Measurements from ENCODE around the gene KLF13.
A peak's percentile ranks its signal among the peaks of the same experiment; 100 is the strongest.
"Not testable (repeated sequence)": the region's sequence is repeated elsewhere in the genome, so short reads cannot be mapped to it uniquely, and the experiment has no call there.

The KLF13 gene

DNA sequence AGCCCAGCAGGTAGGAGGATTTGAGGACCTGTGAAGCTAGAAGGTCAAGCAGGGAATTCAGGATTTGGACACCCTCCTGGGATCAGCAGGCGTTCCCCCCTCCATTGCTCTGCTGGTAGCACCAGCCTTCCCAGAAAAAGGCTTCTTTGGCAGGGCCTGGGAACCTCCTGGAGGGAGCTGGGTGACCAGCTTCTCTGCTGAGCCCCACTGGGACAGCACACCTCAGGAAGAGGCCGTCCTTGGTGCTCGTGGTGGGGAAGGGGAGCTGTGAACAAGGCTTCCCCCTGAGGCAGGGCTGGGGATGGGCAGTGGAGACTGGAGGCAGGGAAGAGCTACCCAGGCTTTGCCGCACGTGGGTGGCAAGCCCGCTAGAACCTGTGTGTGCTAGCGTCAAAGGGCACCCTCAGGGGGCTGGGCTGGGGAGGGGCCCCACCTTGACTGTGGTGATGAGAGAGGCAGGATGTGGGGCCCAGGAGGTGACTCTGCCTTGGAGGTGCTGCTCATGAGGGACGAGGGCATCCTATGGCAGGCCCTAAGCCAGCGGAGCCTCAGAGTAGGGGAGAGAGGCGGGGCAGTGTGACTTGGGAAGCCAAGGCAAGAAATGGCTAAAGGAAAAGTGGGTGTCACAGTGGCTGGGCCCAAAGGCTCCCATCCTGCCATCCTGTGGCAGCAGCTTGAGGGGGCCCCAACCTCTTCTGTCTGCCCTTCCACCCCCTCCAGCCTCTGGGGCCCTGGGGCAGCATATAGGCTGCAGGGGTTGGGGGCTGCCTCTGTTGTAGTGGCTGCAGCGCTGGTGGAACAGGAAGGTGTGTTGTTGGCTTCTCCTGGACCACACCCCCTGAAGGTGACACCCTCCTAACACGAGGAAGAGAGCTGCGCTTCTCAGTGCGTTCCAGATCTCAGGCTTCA, 20.7 kb downstream of the KLF13 start:
- DNase-seq, result peak; percentile 88

DNA sequence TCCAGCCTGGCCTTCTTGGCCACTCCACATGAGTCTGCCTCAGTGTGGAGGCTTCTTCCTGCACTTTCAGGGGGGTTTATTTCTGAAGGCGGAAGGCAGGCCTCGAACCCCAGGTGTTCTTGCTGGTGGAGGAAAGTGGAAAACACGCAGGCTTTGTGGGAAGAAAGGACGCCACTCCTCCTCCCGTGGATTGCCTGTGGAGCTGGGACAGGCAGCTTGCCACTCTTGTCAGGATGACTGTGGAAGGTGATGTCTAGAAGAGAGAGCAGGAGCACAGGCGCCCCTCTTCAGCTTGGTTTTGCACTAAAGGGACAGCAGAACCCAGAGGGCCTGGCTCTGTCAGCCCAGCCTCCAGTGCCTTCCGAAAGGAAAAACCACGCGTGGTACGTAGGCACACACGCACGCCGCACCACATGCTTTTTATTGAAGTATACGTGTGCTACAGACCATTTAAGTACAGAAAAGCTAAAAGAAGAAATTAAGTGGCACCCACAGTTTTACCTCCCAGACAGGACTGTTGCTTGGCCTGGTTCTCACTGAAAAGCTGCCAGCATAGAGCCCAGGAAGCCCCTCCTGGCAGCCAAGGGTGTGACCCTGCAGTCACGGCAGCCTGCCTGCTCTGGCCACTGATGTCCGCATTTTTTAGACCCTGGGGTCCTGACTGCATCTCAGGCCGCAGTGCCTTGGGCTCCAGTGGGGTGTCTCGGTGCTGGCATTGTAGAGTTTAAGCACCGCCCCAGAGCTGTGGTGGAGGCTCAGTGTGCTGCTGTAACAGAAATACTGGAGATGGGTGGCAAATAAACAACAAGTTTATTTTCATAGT, 21.6 kb downstream of the KLF13 start:
- no peak for DNase-seq

DNA sequence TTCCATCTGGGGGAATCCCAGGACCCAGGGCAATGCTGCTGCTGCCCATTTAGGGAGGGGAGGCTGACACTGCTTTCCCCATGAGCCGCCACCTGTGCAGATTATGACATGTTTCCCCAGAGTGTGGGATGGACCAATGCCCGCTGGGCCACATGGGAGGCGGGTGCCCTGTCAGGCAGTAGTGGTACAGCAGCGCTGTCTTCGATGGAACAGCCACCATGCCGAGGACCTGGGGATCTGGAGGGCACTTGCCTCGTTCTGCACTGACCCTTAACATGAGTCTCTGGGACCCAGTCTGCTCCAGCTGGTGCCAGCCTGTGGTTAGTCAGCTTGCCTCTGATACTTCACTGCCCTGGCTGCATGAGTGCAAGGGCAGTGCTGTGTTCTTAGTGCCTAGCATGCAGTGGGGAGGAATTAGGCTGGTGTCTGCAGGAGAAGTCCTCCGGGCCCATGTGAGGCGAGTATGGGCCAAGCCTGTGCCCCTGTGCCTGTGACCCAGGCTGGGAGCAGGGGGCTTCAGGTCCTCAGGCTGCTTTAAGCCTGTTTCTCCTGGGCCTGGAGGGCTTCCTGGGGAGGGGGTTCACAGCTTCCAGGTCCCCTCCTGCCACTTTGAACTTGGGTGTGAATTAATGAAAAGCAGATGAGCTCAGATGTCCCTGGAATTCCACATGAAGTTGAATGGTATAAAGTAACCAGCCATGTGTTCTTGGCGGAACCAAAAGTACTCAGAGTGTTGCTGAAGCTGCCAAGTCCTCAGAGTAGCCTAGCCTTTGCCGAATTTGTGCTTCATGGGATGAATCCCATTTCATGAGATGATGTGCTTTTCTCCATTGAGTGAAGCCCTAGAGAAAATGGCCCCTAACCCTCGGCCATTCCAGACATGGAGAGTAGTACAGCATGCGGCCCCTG, 22.9 kb downstream of the KLF13 start:
- DNase-seq, result no peak

DNA sequence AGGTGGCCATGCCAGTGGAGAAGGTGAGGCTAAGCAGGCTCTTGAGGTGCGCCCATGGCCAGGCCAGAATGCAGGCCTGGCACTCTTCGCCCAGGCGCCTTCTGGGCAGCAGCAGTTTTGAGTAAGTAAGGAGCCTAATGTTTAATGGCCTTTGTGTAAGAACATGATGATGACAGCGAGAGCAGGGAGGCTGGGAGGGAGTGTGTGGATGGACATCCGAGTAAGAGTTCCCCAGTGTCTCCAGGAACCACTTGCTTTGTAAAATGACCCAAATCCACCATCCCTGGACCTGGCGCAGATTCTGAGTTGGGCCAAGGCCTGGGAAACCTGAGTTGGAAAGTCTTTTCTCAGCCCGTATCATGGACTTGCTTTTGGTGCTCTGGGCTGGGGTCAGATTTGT, 24.1 kb downstream of the KLF13 start:
- no peak for DNase-seq

DNA sequence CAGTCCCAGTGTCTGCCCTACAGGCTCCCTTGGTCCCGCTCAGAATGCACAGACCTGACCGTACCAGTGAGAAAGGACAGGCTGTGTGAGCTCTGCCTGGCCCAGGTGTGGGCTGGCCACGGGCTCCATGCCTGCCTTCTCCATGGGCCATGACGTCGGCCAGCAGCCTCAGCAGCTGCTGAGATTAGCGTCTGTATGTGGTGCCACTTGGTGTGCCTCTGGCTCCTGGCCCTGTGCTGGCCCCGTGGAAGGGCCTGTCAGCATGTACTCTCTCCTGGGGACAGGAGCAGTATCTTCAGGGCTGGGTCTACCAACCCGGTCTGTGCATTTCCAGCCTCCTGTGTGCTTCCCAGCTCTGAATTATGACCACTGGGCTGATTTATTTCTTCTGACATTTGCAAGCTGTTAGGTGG, 25.7 kb downstream of the KLF13 start:
- DNase-seq, result peak; percentile 67

DNA sequence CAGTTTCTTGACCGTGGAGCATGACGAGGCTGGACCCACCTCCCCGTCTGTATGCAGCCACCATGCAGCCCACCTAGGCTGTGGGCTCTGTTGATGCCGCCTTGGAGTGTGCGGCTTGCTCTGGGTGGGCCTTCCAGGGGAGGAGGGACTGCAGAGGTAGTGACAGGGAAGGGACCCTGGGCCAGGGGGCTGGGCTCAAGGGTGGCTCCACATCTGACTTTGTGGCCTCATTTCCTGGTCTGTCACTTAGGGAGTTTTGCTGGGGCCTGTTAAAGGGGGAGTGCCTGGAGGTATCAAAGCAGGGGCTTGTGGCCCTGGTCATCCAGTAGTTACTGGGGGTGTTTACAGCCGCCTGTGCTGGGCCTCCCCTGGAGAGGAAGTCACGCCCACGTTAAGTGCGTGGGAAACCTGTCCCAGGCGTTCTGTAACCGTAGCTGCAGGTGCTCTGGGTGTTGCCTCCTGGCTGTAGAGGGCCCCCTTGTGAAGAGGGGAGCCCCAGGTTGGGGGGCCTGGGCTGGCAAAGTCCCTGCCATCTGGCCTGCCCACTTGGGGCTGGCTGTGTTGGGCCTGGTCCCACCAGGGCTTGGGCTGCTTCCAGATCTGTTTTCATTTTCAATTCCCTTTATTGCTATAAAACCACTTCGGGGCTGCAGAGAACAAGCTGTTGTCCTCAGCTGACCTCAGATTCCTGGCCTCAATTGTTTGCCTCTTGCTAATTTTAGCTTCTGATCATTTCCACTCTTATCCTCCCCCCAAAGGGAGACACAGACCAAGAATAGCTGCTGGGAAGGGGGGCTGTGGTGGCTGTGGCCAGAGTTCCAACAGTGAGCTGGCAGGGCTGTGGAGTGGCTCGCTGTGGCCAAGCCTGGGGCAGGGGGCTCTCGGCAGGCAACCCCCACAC, 26.5 kb downstream of the KLF13 start:
- DNase-seq, result peak; percentile 82

DNA sequence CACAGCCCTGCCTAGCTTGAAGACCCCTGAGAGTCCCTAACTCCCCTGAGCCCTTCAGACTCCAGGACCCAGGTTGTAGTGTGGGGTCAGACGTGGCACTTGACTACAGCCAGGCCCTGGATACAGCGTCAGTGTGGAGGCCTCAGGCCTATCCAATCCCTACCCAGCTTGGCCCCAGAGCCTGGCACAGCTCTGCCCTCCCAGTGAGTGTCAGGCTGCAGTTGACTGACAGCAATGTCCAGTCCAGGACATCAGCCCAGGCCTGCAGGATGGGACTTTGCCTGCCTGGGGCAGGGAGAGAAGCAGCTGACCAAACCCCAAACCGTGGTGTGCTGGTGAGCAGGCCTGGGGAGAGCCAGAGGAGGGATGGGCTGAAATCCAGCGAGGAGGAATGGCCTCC, 27.3 kb downstream of the KLF13 start:
- no peak for DNase-seq

DNA sequence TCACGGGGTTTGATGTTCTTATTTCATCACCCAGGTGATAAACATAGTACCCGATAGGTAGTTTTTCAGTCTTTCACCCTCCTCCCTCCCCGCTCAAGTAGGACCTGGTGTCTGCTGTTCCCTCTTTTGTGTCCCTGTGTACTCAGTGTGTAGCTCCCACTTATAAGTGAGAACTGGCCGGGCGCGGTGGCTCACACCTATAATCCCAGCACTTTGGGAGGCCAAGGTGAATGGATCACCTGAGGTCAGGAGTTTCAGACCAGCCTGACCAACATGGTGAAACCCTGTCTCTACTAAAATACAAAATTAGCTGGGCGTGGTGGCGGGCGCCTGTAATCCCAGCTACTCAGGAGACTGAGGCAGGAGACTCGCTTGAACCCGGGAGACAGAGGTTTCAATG, 29.5 kb downstream of the KLF13 start:
- not testable (repeated sequence) for DNase-seq

DNA sequence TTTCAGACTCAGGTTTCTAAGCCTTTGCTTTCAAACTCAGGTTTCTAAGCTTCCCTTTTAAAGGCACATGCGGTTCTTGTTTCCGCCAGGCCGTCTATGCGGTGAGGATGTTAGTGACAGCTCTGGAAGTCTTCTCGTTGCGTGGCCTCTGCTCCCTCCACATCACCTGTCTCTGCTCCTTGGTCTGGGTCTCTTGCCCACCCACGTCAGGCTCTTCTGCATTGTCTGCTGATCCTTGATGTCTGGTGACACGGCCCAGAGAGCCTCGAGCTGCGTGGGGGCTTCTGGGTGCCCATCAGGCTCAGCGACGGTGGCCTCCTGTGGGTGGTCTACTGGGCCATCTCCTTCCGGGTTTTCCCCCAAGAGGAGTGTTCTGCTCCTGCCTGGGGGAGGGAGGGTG, 30.5 kb downstream of the KLF13 start:
- no peak for DNase-seq

DNA sequence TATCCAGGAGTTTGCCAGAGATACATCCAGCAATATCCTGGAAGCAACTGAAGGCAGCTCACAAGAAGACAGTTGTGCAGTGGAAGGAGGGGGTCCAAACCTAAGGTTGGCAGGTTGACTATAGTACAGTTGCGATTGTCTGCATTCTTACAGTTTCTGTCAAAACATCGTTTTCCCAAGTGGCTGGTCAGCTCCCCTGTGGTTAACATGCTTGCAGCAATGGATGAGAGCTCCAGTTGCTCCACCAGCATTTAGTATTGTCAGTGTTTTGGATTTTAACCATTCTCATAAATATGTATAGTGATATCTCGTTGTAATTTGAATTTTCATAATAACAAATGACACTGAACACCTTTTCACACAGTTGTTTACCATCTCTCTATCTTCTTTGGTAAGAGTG, 31.5 kb downstream of the KLF13 start:
- no peak for DNase-seq

DNA sequence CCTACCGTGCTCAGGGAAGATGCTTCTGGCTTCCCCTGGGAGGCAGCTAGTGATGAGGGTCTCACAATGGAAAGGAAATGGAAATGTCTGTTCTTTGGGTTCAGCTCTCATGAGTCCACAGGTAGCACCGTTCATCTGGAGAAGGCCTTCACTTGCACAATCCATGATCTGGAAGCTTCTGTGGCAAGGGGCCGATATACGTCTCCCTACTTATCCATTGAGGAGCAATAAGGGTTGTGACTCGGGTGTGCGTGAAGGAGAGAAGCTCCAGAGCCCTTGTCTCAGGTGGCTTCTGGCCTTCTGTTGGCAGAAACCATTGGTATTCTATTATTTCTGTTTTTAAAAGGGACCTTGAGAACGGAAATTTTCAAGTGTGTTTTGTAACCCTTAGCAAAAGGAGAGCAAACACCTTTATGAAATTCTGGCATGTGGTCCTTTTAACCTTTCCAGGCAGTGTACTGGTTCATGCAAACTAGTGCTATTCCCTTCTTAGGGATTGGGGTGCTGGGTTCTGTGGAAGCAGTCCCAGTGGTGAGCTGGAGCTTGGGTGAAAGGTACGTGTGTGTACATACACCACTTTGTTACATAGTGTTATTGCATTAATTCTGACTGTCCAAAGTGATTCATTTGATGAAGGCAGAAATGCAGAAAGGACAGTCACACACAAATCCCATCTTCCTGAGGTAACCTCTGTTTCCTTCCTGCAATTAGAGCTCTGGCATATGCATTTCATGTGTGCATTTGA, 32.5 kb downstream of the KLF13 start:
- no peak for DNase-seq

DNA sequence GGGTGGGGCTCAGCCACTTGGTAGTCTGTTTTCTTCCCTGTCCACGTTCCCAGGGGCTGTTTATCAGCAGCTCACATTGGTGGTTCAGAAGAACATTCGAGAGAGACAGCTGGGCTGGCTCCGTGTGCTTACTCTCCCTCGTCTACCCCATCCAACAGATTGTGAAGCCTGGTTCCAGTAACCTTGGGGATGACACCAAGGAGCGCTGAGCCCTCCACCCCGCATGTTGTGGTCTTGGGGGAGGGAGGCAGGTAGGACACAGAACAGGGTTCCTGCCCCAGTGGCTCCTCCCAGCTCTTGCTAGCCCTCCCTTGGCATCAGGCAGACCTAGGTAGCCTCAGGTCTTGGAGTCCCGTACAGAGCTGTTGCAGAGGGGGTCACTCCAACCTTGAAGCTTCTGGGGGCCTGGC, 33.1 kb downstream of the KLF13 start:
- DNase-seq, result no peak

DNA sequence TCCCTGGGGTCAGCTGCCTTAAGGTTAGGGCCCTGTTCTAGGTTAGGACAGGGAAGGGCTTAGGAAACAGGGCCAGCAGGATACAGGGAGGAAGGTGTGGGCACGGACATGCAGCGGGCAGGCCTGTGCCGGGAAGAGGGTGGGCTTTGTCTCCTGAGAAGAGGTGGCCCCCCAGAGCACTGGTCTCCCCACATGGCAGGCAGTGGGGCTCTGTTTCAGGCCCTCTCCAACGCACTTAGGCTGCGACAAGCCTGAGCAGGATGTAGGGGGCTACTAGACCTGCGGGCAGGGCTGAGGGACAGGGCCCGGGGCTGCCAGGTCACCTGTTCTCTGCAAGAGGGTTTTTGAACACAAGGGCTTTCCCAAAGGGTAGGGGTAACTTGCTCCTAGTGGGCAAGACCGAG, 33.5 kb downstream of the KLF13 start:
- DNase-seq, result no peak

DNA sequence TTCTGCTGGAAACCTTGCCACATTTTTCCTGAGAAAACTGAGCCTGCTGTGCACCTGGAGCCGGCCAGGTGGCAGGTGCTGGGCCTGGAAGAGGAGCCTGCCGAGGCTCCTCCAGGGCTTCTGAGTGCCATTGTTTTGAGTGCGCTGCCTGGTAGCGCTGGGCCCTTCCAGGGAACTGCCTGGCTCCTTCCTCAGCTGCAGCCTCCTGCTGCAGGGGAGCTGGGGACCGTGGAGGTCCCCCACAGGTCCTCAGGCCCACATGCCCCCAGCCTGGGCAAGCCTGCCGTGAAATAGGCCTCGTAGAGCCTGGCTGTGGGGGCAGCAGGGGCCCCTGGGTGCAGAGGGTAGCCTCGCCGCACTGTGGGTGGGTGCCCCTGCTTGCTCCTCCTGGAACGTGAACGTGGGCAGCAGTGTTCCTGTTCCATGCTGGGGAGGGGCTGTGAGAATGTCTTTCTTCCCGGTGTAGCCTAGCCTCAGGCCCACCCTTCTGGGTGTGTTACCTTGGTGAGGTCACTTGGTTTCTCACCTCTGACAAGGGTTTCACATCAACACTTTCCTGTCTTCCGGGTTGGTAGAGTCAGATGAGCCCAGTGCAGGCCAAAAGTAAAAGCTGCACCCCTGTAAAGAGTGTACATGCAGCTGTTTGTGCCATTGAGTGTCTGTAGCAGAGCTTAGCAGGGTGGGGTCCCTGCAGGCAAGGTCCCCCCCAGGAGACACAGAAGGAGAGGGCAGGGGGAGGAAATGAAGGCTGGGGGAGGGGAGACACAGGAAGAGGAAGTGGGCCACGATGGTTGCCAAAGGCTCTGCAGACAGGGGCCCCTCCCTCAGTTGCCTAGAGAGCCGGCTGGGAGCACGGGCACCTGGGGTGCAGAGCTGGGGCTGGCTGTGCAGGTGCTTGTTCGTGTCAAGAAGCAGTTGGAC, 34.5 kb downstream of the KLF13 start:
- DNase-seq, result peak; percentile 87

DNA sequence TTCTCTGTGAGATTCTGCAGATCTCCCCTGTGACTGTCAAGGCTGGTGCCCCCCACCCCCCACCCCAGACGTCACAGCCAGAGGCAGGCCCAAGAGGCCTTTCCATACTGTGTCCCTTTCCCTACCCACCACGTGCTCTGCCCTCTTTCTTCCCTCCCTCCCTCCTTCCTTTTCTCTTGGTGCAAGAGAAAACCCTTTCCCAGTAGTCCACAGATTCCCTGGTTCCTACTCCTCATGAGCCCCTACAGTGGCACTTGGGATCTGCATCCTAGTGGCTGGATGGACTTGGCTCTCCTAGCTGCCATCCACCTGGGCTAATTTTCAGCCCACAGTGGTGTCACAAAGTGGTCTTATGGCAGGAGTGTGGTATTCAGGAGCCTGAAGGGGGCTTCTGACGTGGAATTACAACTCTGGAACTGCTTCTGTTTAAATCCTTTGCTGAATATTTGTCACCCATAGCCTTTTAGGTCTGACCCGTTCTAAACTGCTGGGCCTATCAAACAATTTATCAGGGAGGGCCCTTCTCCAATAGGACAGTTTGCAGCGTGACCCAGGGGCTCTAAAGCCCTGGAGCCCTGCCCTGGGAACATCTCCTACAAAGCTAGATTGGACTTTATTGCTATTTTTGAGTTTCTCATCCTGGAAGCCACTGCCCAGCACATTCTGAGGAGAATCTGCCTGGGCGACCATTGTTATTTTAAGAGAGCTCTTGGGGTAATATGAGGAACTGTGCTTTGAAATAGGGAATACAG, 35.3 kb downstream of the KLF13 start:
- DNase-seq, result no peak

DNA sequence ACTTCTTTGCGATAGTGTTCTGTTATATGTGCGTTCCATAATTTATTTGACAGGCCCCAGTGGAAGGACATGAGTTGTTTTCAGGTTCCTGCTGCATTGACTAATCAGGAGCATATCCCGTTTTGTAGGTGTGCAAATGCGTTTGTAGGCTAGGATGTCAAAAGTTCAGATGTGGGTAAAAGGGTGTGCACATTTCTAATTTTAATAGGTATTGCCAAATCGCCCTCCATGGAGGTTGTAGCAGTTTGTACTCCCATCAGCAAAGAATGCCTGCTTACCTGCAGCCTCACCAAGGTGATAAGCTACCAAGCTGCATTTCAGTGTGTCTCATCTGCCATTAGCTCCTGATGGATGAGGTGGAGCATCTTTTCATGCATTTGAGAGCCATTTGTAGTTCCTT, 36.3 kb downstream of the KLF13 start:
- DNase-seq, result no peak

DNA sequence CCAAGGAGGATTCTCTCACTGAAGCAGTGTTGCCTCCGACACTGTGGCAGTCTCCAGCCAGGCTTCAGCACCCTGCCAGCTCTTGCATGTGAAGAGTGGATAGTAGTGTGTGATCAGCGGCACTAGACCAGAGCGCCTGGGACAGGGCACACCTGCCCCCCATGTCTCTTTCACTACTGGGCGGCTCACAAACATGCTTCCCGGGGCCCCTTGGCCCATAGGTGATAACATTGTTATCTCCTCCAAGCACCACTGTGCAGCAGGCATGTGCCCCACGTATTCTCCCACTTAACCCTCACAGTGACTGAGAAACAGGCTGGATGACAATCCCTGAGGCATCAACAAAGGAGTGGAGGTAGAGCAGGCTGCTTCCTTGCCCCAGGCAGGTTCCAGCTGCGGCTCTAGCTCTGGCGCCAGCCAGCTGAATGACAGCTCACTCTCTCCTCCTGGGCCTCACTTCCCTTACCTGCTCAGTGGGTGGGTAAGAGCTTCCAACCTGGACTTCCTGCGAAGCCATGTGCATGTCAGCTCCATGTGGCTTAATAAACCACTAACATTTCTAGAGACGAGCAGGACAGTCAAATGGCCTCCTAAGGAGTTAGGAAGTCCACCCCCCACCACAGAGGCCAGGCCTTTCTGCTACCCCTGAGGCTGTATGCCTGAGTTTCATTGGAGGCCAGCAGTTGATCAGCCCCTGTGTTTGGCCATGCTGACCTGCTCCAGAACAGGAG, 37.8 kb downstream of the KLF13 start:
- DNase-seq, result no peak

DNA sequence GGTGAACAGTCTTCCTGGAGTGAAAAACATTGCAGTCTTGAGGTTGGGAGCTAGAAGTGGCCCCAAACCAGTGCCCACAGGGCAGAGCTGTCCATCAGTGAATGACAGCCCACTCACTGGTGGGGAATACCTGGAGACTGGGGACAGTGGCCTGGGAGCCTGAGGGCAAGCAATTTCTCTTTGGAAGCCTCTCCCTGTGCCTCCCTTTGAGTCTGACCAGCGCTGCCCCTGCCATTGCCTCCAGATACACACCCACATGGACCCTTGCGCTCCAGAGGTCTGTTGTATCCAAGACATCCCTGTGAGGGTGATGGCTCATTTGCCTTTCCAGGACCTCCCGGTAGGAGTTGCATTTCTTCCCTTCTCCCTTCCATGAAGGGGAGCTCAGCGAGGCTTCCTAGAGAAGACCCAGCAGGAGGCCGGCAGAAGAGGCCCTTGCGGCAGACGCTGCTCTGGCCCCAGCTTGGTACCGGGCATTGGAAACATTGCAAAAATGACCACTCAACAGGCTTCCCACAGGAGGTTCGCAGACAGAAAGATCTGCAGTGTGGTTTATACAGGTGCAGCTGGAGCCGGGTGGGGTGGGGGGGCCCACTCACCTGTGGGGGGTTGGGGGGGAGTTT, 38.5 kb downstream of the KLF13 start:
- DNase-seq, result no peak
